T1000 (cell line): ENCODE measurements around the gene RICTOR.

Source experiments
- DNase-seq: peaks from one replicate; lab custom pipeline; 2025; ENCODE audit warnings: mixed read lengths; lab: John Stamatoyannopoulos, UW

Gene RICTOR

DNA sequence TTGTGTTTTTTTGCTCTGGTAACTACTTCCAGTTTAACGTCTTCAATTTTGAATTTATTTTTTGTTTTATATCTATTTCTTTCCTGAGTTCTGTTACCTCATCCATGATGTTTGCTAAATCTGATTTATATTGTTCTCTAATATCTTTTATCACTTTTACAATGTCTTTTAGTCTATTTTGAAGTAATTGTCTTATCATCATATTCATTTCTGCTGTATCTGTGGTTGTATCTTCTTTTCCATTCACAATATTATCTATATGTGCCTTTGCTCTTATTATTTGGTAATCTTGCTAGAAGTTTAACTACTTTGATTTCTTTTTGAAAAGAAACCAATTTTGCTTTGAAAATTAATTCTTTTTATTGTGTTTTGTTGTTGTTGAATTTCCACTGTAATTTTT, 184.8 kb downstream of the RICTOR start:
- no peak for DNase-seq

GRCh38 chr5:38888041-38888440, 186.2 kb downstream of the RICTOR start:
- no peak for DNase-seq
